T-helper 17 cell (primary cell): Measurements from ENCODE around the gene KRTAP21-3. TPM values are rescaled to one million over a fixed set of nuclear protein-coding genes. Genes with fewer than 3 reads are reported as not detected.

Experiments used
- ATAC-seq: fragments of 150-1000 bp; cut with Tn5 transposase; 2 replicates; pipeline ENCODE4 v1.10.0; 2021; ENCODE audit warnings: mild to moderate bottlenecking, moderate library complexity
- DNase-seq, 3 donors: peaks; one replicate each; pipeline versions ENCODE4 v3.0.0 to v3.0.0-alpha.2; 2020 to 2021
- H3K9me3 ChIP-seq: one replicate; pipeline ENCODE4 v1.7.0; 2013; ENCODE audit warnings: low read length, mild to moderate bottlenecking; ENCODE audit not compliant: control insufficient read depth, poor library complexity, severe bottlenecking
- H3K27ac Mint-ChIP-seq: one replicate; pipeline ENCODE4 v1.8.0; 2022; ENCODE audit warnings: mild to moderate bottlenecking, moderate library complexity, mixed read lengths
- H3K27me3 Mint-ChIP-seq: one replicate; pipeline ENCODE4 v1.8.0; 2022; ENCODE audit warnings: mixed read lengths
- H3K36me3 Mint-ChIP-seq: one replicate; pipeline ENCODE4 v1.8.0; 2022; ENCODE audit warnings: low read depth, mixed read lengths
- H3K4me1 Mint-ChIP-seq: one replicate; pipeline ENCODE4 v1.8.0; 2022; ENCODE audit warnings: mild to moderate bottlenecking, mixed read lengths
- H3K4me3 Mint-ChIP-seq: one replicate; pipeline ENCODE4 v1.8.0; 2022; ENCODE audit warnings: mild to moderate bottlenecking, moderate library complexity, mixed read lengths
- total RNA-seq, 4 donors: library from RNA in 2 of 4; stranded (reverse) in 2 of 4; gene quantifications; one replicate each; pipeline ENCODE4 v1.2.3 and lab custom pipeline; 2022 to 2026

Gene KRTAP21-3
- total RNA-seq, 2 donors from 2014 or later = not detected

DNA sequence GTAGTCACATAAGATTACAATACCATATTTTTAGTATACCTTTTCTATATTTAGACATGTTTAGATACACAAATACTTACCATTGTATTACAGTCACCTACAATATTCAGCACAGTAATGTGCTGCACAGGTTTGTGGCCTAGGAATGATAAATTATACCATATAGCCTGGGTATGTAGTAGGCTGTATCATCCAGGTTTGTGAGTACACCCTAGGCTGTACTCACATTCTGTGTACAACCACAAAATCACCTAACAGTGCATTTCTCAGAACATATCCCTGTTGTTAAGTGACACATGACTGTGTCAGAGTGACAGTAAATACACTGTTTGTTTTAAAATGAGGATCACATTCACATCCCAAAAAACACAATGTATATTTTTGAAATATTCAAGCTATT is 11.2 kb downstream of the KRTAP21-3 start:
- Mint-ChIP-seq H3K27ac (no peak overlapping the region), H3K36me3 (no peaks in the 10 kb centered on the region), H3K27me3 (no peaks in the 10 kb centered on the region), H3K4me3 (no peak overlapping the region), H3K4me1 (no peaks in the 10 kb centered on the region)
- no peak for DNase-seq
- no peaks in the 10 kb centered on the region for H3K9me3 ChIP-seq
- no peak for ATAC-seq

DNA sequence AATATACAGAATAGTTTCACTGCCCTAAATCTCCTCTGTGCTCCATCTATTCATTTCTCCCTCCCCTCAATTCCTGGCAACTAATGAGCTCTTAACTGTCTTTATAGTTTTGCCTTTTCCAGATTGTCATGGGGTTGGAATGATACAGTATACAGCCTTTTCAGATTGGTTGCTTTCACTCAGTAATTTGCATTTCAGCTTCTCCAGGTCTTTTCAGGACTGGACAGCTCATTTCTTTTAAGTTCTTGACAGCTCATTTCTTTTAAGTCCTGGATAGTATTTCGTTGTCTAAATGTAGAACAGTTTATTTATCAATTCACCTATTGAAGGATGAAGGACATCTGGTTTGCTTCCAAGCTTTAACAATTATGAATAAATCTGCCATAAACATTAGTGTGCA is 22.6 kb downstream of the KRTAP21-3 start:
- H3K4me3 Mint-ChIP-seq = no peak overlapping the region
- ATAC-seq = no peak
- no peaks in the 10 kb centered on the region for H3K9me3 ChIP-seq
- H3K36me3 Mint-ChIP-seq = no peaks in the 10 kb centered on the region
- DNase-seq = no peak
- no peak overlapping the region for H3K27ac Mint-ChIP-seq
- H3K27me3 Mint-ChIP-seq = no peaks in the 10 kb centered on the region
- no peaks in the 10 kb centered on the region for H3K4me1 Mint-ChIP-seq

DNA sequence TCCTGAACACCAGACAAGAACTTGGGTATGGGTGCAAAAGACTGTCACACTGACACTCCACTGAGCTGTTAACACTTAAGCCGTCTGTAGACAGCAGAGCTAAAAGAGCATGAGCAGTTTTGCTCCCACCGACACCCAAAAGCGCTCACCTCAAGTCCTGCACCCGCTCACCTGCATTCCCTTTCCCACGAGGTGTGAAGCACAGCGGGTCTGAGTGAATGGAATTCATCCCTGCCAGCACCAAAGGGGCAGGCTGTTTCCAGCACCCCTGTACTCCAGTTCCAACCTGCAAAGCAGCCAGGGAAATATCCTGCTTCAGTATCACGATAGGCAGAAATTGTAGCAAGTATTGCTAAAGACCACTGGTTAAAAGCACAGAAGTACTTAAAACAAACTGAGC is 28.8 kb downstream of the KRTAP21-3 start:
- H3K27ac Mint-ChIP-seq = no peak overlapping the region
- no peaks in the 10 kb centered on the region for H3K9me3 ChIP-seq
- DNase-seq (no peak), ATAC-seq (no peak)
- no peak overlapping the region for H3K4me3 Mint-ChIP-seq
- H3K4me1 Mint-ChIP-seq = no peaks in the 10 kb centered on the region
- H3K27me3 Mint-ChIP-seq = peaks cover 11% of the 10 kb centered on the region
- H3K36me3 Mint-ChIP-seq = no peaks in the 10 kb centered on the region

DNA sequence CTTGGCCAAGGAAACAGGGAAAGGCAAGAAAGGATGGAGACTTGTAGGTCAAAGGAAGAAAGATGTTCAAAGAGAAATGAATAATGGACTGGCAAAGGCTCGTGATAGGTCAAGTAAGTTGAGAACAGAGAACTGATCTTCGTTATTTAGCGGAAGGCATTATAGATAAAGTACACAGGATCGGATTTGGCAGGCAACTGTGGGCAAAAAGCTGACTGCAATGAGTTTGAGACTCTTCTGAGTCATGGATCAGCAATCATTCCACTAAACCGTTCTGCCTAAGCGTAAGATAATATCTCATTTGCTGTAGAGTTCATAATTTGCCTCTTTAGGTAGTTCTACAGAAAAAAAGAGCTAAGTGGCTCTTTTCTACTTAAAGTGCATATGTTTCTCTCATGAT is 34.1 kb downstream of the KRTAP21-3 start:
- Mint-ChIP-seq H3K4me1 (no peaks in the 10 kb centered on the region), H3K27me3 (peaks cover 5% of the 10 kb centered on the region), H3K27ac (no peak overlapping the region), H3K4me3 (no peak overlapping the region), H3K36me3 (no peaks in the 10 kb centered on the region)
- DNase-seq (no peak), ATAC-seq (no peak)
- H3K9me3 ChIP-seq = no peaks in the 10 kb centered on the region

DNA sequence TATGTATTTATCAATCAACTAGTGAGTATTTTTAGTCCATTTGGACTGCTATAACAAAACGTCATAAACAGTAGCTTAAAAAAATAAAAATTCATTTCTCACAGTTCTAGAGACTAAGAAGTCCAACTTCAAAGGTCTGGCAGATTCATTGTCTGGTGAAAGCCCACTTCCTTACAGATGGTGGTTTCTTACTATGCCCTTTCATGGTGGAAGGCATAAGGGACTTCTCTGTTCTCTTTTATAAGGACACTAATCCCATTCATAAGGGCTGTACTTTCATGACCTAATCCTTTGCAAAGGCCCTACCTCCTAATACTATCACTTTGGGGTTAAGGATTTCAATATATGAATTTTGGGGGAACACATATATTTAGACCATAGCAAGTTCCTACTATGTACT is 38.0 kb downstream of the KRTAP21-3 start:
- H3K9me3 ChIP-seq = no peaks in the 10 kb centered on the region
- H3K27me3 Mint-ChIP-seq = no peaks in the 10 kb centered on the region
- no peak for DNase-seq
- H3K4me3 Mint-ChIP-seq = no peak overlapping the region
- ATAC-seq = no peak
- no peaks in the 10 kb centered on the region for H3K36me3 Mint-ChIP-seq
- no peaks in the 10 kb centered on the region for H3K4me1 Mint-ChIP-seq
- no peak overlapping the region for H3K27ac Mint-ChIP-seq

DNA sequence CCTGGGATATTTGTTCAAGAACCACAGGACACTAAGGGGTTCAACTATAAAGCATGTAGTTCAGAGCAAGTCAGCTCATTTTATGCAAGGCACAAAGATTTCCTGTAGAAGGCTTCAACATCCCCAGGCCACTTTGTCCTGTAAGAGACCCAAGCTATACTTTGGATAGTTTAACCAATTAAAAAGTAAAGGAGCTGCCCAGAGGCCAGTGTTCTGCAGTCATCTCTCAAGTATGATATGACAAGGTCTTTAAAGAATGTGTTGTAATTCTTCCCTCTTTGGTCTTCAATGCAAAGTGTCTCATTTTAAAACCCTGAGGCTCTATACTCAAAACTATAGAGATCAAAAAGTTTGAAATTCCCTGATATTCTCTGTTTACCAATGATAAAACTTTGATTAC is 41.8 kb downstream of the KRTAP21-3 start:
- no peaks in the 10 kb centered on the region for H3K27me3 Mint-ChIP-seq
- ATAC-seq (no peak), DNase-seq (no peak)
- H3K4me1 Mint-ChIP-seq = no peaks in the 10 kb centered on the region
- H3K36me3 Mint-ChIP-seq = no peaks in the 10 kb centered on the region
- no peaks in the 10 kb centered on the region for H3K9me3 ChIP-seq
- H3K4me3 Mint-ChIP-seq = no peak overlapping the region
- no peak overlapping the region for H3K27ac Mint-ChIP-seq

DNA sequence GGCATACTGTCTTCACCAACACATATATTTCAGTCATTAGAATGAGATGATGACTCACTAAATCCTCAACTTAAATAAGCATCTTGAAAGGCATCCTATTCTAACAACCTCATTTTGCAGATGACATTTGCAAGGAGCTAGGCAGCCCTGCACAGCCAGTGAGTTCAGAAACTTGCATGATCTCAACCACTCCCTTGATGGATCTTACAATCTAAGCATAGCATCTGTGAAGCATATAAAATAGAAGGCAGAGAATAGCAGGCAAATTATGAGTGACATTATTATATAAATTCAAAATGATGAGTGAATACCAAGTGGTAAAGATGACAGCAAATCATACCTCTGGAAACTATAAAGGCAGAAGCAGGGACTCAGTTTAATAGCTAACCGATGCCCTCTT is 44.3 kb downstream of the KRTAP21-3 start:
- no peaks in the 10 kb centered on the region for H3K9me3 ChIP-seq
- ATAC-seq (no peak), DNase-seq (no peak)
- no peak overlapping the region for H3K27ac Mint-ChIP-seq
- no peaks in the 10 kb centered on the region for H3K27me3 Mint-ChIP-seq
- H3K4me3 Mint-ChIP-seq = no peak overlapping the region
- H3K4me1 Mint-ChIP-seq = no peaks in the 10 kb centered on the region
- H3K36me3 Mint-ChIP-seq = no peaks in the 10 kb centered on the region

DNA sequence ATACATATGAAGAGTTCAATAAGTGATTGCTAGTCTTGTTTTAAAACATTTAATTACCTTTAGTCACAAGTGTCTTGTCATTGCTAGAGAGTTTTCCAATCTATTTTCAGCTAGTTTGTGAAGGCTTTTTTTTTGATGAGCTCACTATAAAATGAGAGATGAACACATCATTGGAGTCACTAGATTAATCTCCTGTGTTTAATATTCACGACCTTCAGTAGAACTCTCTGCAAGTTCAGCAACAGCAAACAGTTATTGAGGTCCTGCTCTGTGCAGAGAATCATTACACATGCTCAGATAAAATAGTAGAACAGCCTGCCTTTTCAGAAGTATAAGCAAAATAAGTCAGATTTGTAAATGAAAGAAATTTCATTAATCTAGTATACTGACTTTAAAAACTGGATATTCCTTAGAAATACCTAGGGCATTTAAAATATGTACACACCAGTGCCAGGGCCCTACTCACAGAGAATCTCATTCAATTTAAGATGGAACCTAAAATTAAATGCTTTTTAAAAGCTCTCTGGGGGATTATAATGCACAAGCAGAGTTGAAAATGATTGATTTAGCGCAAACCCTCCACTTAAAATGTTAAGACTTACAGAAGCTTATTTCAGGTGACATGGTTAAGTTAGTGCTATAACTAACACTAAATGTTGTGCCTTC is 45.5 kb downstream of the KRTAP21-3 start:
- DNase-seq (no peak), ATAC-seq (no peak)
- Mint-ChIP-seq H3K4me1 (no peaks in the 10 kb centered on the region), H3K36me3 (no peaks in the 10 kb centered on the region), H3K27me3 (no peaks in the 10 kb centered on the region), H3K4me3 (no peak overlapping the region), H3K27ac (no peak overlapping the region)
- no peaks in the 10 kb centered on the region for H3K9me3 ChIP-seq

DNA sequence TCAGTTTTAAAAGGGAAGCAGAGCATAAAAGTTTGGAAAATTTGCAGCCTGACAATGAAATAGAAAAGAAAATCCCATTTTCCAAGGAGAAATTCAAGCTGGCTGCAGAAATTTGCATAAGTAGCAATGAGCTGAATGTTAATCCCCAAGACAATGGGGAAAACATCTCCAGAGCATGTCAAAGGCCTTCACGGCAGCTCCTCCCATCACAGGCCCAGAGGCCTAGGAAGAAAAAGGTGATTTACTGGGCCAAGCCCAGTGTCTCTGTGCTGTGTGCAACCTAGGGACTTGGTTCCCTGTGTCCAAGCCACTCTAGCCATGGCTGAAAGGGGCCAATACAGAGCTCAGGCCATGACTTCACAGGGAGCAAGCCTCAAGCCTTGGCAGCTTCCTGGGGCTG is 49.8 kb downstream of the KRTAP21-3 start:
- Mint-ChIP-seq H3K27ac (no peak overlapping the region), H3K36me3 (no peaks in the 10 kb centered on the region), H3K27me3 (no peaks in the 10 kb centered on the region), H3K4me1 (no peaks in the 10 kb centered on the region), H3K4me3 (no peak overlapping the region)
- no peaks in the 10 kb centered on the region for H3K9me3 ChIP-seq
- ATAC-seq (no peak), DNase-seq (no peak)

Other genes with a start within 250 kb of the KRTAP21-3 start
- not detected for gene KRTAP19-1, start 238.4 kb downstream of the KRTAP21-3 start, total RNA-seq
- not detected for gene KRTAP19-2, start 231.3 kb downstream of the KRTAP21-3 start, total RNA-seq
- gene KRTAP19-3, start 226.8 kb downstream of the KRTAP21-3 start, total RNA-seq = not detected
- not detected for gene KRTAP19-4, start 221.6 kb downstream of the KRTAP21-3 start, total RNA-seq
- gene KRTAP19-5, start 216.6 kb downstream of the KRTAP21-3 start, total RNA-seq = not detected
- not detected for gene KRTAP19-6, start 176.9 kb downstream of the KRTAP21-3 start, total RNA-seq
- gene KRTAP19-7, start 157.5 kb downstream of the KRTAP21-3 start, total RNA-seq = not detected
- not detected for gene KRTAP22-2, start 128.4 kb downstream of the KRTAP21-3 start, total RNA-seq
- gene KRTAP6-3, start 126.3 kb downstream of the KRTAP21-3 start, total RNA-seq = not detected
- gene KRTAP6-2, start 119.9 kb downstream of the KRTAP21-3 start, total RNA-seq = not detected
- not detected for gene KRTAP22-1, start 117.7 kb downstream of the KRTAP21-3 start, total RNA-seq
- gene KRTAP6-1, start 104.8 kb downstream of the KRTAP21-3 start, total RNA-seq = not detected
- not detected for gene KRTAP20-1, start 102.4 kb downstream of the KRTAP21-3 start, total RNA-seq
- gene KRTAP20-4, start 98.2 kb downstream of the KRTAP21-3 start, total RNA-seq = not detected
- gene KRTAP20-2, start 83.6 kb downstream of the KRTAP21-3 start, total RNA-seq = not detected
- not detected for gene KRTAP20-3, start 75.9 kb downstream of the KRTAP21-3 start, total RNA-seq
- gene KRTAP21-2, start 28.5 kb upstream of the KRTAP21-3 start, total RNA-seq = not detected
- not detected for gene KRTAP21-1, start 36.7 kb upstream of the KRTAP21-3 start, total RNA-seq
- gene KRTAP8-1, start 94.5 kb upstream of the KRTAP21-3 start, total RNA-seq = not detected
- not detected for gene KRTAP7-1, start 111.0 kb upstream of the KRTAP21-3 start, total RNA-seq
- gene KRTAP11-1, start 162.8 kb upstream of the KRTAP21-3 start, total RNA-seq = not detected